HG03575 (cell line): ENCODE results near the gene GNB5.
"Not testable (repeated sequence)": the region's sequence is repeated elsewhere in the genome, so short reads cannot be mapped to it uniquely, and the experiment has no call there.

Experiments used
- ATAC-seq: cut with Tn5 transposase; IDR thresholded peaks from one replicate; pipeline ENCODE4 v1.9.1; 2021; ENCODE audit not compliant: unreplicated experiment, insufficient number of reproducible peaks, low FRiP score; ENCODE audit errors: extremely low read depth

Gene GNB5

GRCh38 chr15:52083037-52083359 lies 108.2 kb downstream of the GNB5 start:
- ATAC-seq = not testable (repeated sequence)

GRCh38 chr15:52082197-52083036 lies 108.8 kb downstream of the GNB5 start:
- peak; percentile 35 for ATAC-seq

- ATAC-seq = no peak
Measured at GRCh38 chr15:52080706-52081392, 110.3 kb downstream of the GNB5 start.

- ATAC-seq = no peak
Measured at GRCh38 chr15:52080031-52080430, 111.2 kb downstream of the GNB5 start.

GRCh38 chr15:52078876-52079700 lies 112.1 kb downstream of the GNB5 start:
- ATAC-seq = no peak

GRCh38 chr15:52078197-52078875 lies 112.9 kb downstream of the GNB5 start:
- no peak for ATAC-seq

GRCh38 chr15:52076889-52077781 lies 114.1 kb downstream of the GNB5 start:
- no peak for ATAC-seq

- no peak for ATAC-seq
Measured at GRCh38 chr15:52071570-52071969, 119.6 kb downstream of the GNB5 start.

GRCh38 chr15:52069559-52069958 lies 121.6 kb downstream of the GNB5 start:
- ATAC-seq = no peak

- no peak for ATAC-seq
Measured at GRCh38 chr15:52068004-52068615, 123.1 kb downstream of the GNB5 start.

GRCh38 chr15:52067545-52067926 lies 123.7 kb downstream of the GNB5 start:
- no peak for ATAC-seq

GRCh38 chr15:52066842-52067544 lies 124.2 kb downstream of the GNB5 start:
- ATAC-seq = no peak
